Sigmoid colon (tissue), 4 donors: ENCODE data around the gene CFTR.
"Not testable (repeated sequence)": the region's sequence is repeated elsewhere in the genome, so short reads cannot be mapped to it uniquely, and the experiment has no call there.

Source experiments
- CTCF ChIP-seq, 4 experiments: fragments of 450-650 bp in 3 of 4; fragments of 200-600 bp in 1 of 4; IDR thresholded peaks; one replicate each; pipeline ENCODE4 v1.5.1; 2016 to 2019; ENCODE audit warnings: antibody characterized with exemption in 4 of 4, mild to moderate bottlenecking in 3 of 4, moderate library complexity in 2 of 4
- POLR2AphosphoS5 ChIP-seq, 4 donors: sonication (generic); formaldehyde crosslinking; IDR thresholded peaks; one replicate each; pipeline ENCODE4 v1.6.1; 2017; ENCODE audit warnings: antibody characterized with exemption in 4 of 4

- not testable (repeated sequence) for TF ChIP-seq CTCF, POLR2AphosphoS5 (IDR thresholded peaks at IDR 0.05)
Observed at GRCh38 chr7:117517194-117517593, 37.4 kb downstream of the CFTR start.
